H9 (cell line): ENCODE data around the gene DDX24. TPM values are rescaled to one million over a fixed set of nuclear protein-coding genes. Genes with fewer than 3 reads are reported as not detected.

Experiments used
- DNase-seq: peaks from one replicate; pipeline ENCODE4 v3.0.0-alpha.2; 2017
- H2AFZ ChIP-seq: one replicate; pipeline ENCODE4 v1.6.1; 2013; ENCODE audit warnings: mild to moderate bottlenecking, low read length, control low read depth, moderate library complexity
- H2AK5ac ChIP-seq: 2 replicates; pipeline ENCODE4 v1.6.1; 2013; ENCODE audit warnings: low read length, control low read depth, mixed read lengths; ENCODE audit not compliant: insufficient read length
- H2BK120ac ChIP-seq: one replicate; pipeline ENCODE4 v1.6.1; 2013; ENCODE audit warnings: low read depth, mild to moderate bottlenecking, low read length, control low read depth, inconsistent platforms; ENCODE audit not compliant: poor library complexity, severe bottlenecking
- H2BK12ac ChIP-seq: 2 replicates; pipeline ENCODE4 v1.6.1; 2013; ENCODE audit warnings: low read length, control low read depth, mixed read lengths, low read depth; ENCODE audit not compliant: insufficient read length
- H2BK15ac ChIP-seq: 2 replicates; pipeline ENCODE4 v1.6.1; 2013; ENCODE audit warnings: low read depth, low read length, control low read depth
- H2BK20ac ChIP-seq: one replicate; pipeline ENCODE4 v1.6.1; 2013; ENCODE audit warnings: low read depth, mild to moderate bottlenecking, low read length, control low read depth, inconsistent platforms; ENCODE audit not compliant: poor library complexity, severe bottlenecking
- H2BK5ac ChIP-seq: 2 replicates; pipeline ENCODE4 v1.6.1; 2013; ENCODE audit warnings: low read length, control low read depth, mixed read lengths; ENCODE audit not compliant: insufficient read length
- H3K14ac ChIP-seq: 2 replicates; pipeline ENCODE4 v1.6.1; 2013; ENCODE audit warnings: low read length, control low read depth; ENCODE audit not compliant: insufficient read depth
- H3K18ac ChIP-seq: 2 replicates; pipeline ENCODE4 v1.6.1; 2013; ENCODE audit warnings: low read depth, mild to moderate bottlenecking, mixed read lengths, low read length, control low read depth; ENCODE audit not compliant: insufficient read length
- H3K23ac ChIP-seq: 2 replicates; pipeline ENCODE4 v1.6.1; 2013; ENCODE audit warnings: low read length, control low read depth, mixed read lengths, low read depth; ENCODE audit not compliant: insufficient read length
- H3K23me2 ChIP-seq: 2 replicates; pipeline ENCODE4 v1.6.1; 2013; ENCODE audit warnings: low read depth, mild to moderate bottlenecking, mixed read lengths, low read length, control low read depth; ENCODE audit not compliant: insufficient read length, poor library complexity, severe bottlenecking
- H3K27ac ChIP-seq: 2 replicates; pipeline ENCODE4 v1.5.1; 2013; ENCODE audit warnings: low read length, control low read depth, mixed read lengths, low read depth; ENCODE audit not compliant: insufficient read length
- H3K27me3 ChIP-seq: 2 replicates; pipeline ENCODE4 v1.6.1; 2013; ENCODE audit warnings: low read length, control low read depth, inconsistent platforms; ENCODE audit not compliant: insufficient read depth
- H3K4ac ChIP-seq: 2 replicates; pipeline ENCODE4 v1.6.1; 2013; ENCODE audit warnings: low read depth, mild to moderate bottlenecking, control low read depth, inconsistent platforms, low read length, moderate library complexity
- H3K4me1 ChIP-seq: 2 replicates; pipeline ENCODE4 v1.6.1; 2013; ENCODE audit warnings: low read length, control low read depth, inconsistent platforms; ENCODE audit not compliant: insufficient read depth
- H3K4me2 ChIP-seq: 2 replicates; pipeline ENCODE4 v1.6.1; 2013; ENCODE audit warnings: low read length, control low read depth, mixed read lengths; ENCODE audit not compliant: insufficient read length, insufficient read depth
- H3K56ac ChIP-seq: 2 replicates; pipeline ENCODE4 v1.6.1; 2013; ENCODE audit warnings: low read depth, mild to moderate bottlenecking, mixed read lengths, low read length, control low read depth; ENCODE audit not compliant: insufficient read length
- H3K79me1 ChIP-seq: 2 replicates; pipeline ENCODE4 v1.6.1; 2013; ENCODE audit warnings: low read depth, mild to moderate bottlenecking, moderate library complexity, low read length, control low read depth, inconsistent platforms; ENCODE audit not compliant: insufficient read depth, poor library complexity, severe bottlenecking
- H3K79me2 ChIP-seq: 2 replicates; pipeline ENCODE4 v1.6.1; 2013; ENCODE audit warnings: low read length, control low read depth, inconsistent platforms; ENCODE audit not compliant: insufficient read depth
- H3K9ac ChIP-seq: 2 replicates; pipeline ENCODE4 v1.6.1; 2013; ENCODE audit warnings: low read length, control low read depth, mixed read lengths; ENCODE audit not compliant: insufficient read length; ENCODE audit errors: extremely low read depth
- H3K9me3 ChIP-seq: one replicate; pipeline ENCODE4 v1.6.1; 2013; ENCODE audit warnings: low read depth, low read length, inconsistent platforms; ENCODE audit not compliant: control insufficient read depth
- H3T11ph ChIP-seq: one replicate; pipeline ENCODE4 v1.6.1; 2013; ENCODE audit warnings: mild to moderate bottlenecking, low read length, control low read depth, inconsistent platforms
- H4K20me1 ChIP-seq: one replicate; pipeline ENCODE4 v1.6.1; 2013; ENCODE audit not compliant: control insufficient read depth, insufficient read length, insufficient read depth
- H4K5ac ChIP-seq: 2 replicates; pipeline ENCODE4 v1.6.1; 2013; ENCODE audit warnings: low read depth, mild to moderate bottlenecking, mixed read lengths, low read length, control low read depth; ENCODE audit not compliant: insufficient read length
- H4K8ac ChIP-seq: replicated peaks from 2 replicates; pipeline ENCODE4 v1.6.1; 2013; ENCODE audit warnings: low read length, control low read depth, mixed read lengths, low read depth; ENCODE audit not compliant: insufficient read length
- H4K91ac ChIP-seq: 2 replicates; pipeline ENCODE4 v1.6.1; 2013; ENCODE audit warnings: low read depth, mild to moderate bottlenecking, moderate library complexity, mixed read lengths, low read length, control low read depth; ENCODE audit not compliant: insufficient read length
- H3K27ac Mint-ChIP-seq, 3 experiments: 2 replicates in 2 of 3; 3 replicates in 1 of 3; pipeline ENCODE4 v1.8.0; 2020 to 2021; ENCODE audit warnings: mixed read lengths in 3 of 3, mild to moderate bottlenecking in 1 of 3, moderate library complexity in 1 of 3
- H3K27me3 Mint-ChIP-seq: 2 replicates; pipeline ENCODE4 v1.8.0; 2021; ENCODE audit warnings: low read depth, mild to moderate bottlenecking, moderate library complexity, mixed read lengths
- H3K36me3 Mint-ChIP-seq, 3 experiments: 2 replicates in 2 of 3; 3 replicates in 1 of 3; pipeline ENCODE4 v1.8.0; 2020 to 2021; ENCODE audit warnings: low read depth in 3 of 3, mixed read lengths in 3 of 3; ENCODE audit not compliant: insufficient read depth in 1 of 3
- H3K4me1 Mint-ChIP-seq, 2 experiments: 2 replicates each; pipeline ENCODE4 v1.8.0; 2020; ENCODE audit warnings: mixed read lengths in 2 of 2
- H3K4me3 Mint-ChIP-seq, 2 experiments: 2 replicates in 1 of 2; 3 replicates in 1 of 2; pipeline ENCODE4 v1.8.0; 2020 to 2021; ENCODE audit warnings: mild to moderate bottlenecking in 2 of 2, mixed read lengths in 2 of 2, moderate library complexity in 1 of 2
- H3K9me3 Mint-ChIP-seq, 2 experiments: 2 replicates in 1 of 2; 3 replicates in 1 of 2; pipeline ENCODE4 v1.8.0; 2020; ENCODE audit warnings: mild to moderate bottlenecking in 2 of 2, mixed read lengths in 2 of 2, moderate library complexity in 1 of 2
- CTCF ChIP-seq: fragments of 200-600 bp; sonication (generic); conservative IDR thresholded peaks from 3 replicates; pipeline ENCODE4 v1.8.0; 2021; ENCODE audit warnings: antibody characterized with exemption, mild to moderate bottlenecking
- WGBS: extraction: QIAGEN DNeasy Blood & Tissue Kit; methylation state at CpG from one replicate; pipeline ENCODE4 v1.1.7; 2013; ENCODE audit warnings: missing lambda C conversion rate, low lambda C conversion rate, mixed read lengths; ENCODE audit not compliant: insufficient read length; ENCODE audit errors: extremely low coverage; 5-methylcytosine and 5-hydroxymethylcytosine counted together
- total RNA-seq: library from RNA; stranded (reverse); gene quantifications from 2 replicates; pipeline ENCODE4 v1.2.1, GENCODE V29; 2021

The DDX24 gene
- total RNA-seq, 1 experiment from 2014 or later, result 172 TPM

DNA sequence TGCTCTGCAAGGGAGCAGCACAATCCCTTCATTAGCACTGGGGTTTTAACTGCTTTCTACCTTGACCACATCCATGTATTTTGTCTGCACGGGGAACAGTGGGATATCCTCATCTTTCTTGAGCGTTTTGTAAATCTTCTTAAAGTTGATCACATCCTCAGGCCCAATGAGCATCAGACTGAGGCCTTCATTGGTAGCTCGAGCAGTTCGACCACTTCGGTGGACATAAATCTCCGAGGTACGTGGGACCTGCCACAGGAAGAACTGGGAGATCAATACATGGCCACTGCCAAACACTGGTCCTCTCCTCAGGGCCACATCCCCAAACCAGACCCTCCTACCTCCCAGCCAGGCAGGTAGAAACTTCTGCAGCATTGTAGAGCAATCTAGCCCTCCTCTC, 26.1 kb downstream of the DDX24 start:
- Histone ChIP-seq H3K4me1 (no peaks in the 10 kb centered on the region; the same call in 1 of the 2 replicates), H2AK5ac (no peak overlapping the region), H3K79me1 (no peaks in the 10 kb centered on the region), H3K27ac (no peak overlapping the region), H4K8ac (no peak overlapping the region), H3K4ac (no peak overlapping the region), H3K18ac (no peak overlapping the region), H2BK5ac (no peak overlapping the region), H2BK20ac (no peak overlapping the region), H2BK12ac (no peak overlapping the region), H3K79me2 (no peaks in the 10 kb centered on the region), H3K23ac (no peak overlapping the region), H3K4me2 (no peak overlapping the region), H2BK15ac (no peak overlapping the region), H3K56ac (no peak overlapping the region), H4K91ac (no peak overlapping the region), H2BK120ac (no peak overlapping the region), H3K9me3 (no peaks in the 10 kb centered on the region), H3K27me3 (no peaks in the 10 kb centered on the region), H4K5ac (no peak overlapping the region), H4K20me1 (no peaks in the 10 kb centered on the region), H2AFZ (no peak overlapping the region), H3K9ac (no peak overlapping the region), H3K14ac (no peak overlapping the region), H3T11ph (no peak overlapping the region), H3K23me2 (no peaks in the 10 kb centered on the region)
- peaks cover 15 to 18% of the 10 kb centered on the region in 2 experiments for H3K4me1 Mint-ChIP-seq
- no peaks in the 10 kb centered on the region for H3K27me3 Mint-ChIP-seq
- DNase-seq, result no peak
- no peak for TF ChIP-seq CTCF
- peaks cover 49 to 94% (median 85%) of the 10 kb centered on the region in 3 experiments; a peak in 6 of 7 replicates for H3K36me3 Mint-ChIP-seq
- no peak overlapping the region for H3K4me3 Mint-ChIP-seq
- no peaks in the 10 kb centered on the region for H3K9me3 Mint-ChIP-seq
- no CpG with 5 or more reads among the region's 7 CpGs for WGBS
- H3K27ac Mint-ChIP-seq, result 0 out of 7 replicates have a peak overlapping the region, but pooled peaks of 1 of the 3 experiments have one; percentile 71
